Stimulated activated CD8-positive, alpha-beta memory T cell treated with anti-CD3 and anti-CD28 coated beads, Interleukin-7, amount 100 ng/mL, for 24 hours (primary cell): ENCODE measurements around the gene CCDC92.

Experiments used
- DNase-seq: peaks from one replicate; pipeline ENCODE4 v3.0.0-alpha.2; 2020; ENCODE audit warnings: low read depth

The CCDC92 gene

GRCh38 chr12:123910057-123910456 is 62.6 kb downstream of the CCDC92 start:
- DNase-seq, result no peak

GRCh38 chr12:123908884-123909725 is 63.5 kb downstream of the CCDC92 start:
- DNase-seq, result no peak

- no peak for DNase-seq
These were observed 64.7 kb downstream of the CCDC92 start for GRCh38 chr12:123907726-123908476.

- no peak for DNase-seq
These were observed 65.8 kb downstream of the CCDC92 start for GRCh38 chr12:123906711-123907420.

- peak; percentile 40 for DNase-seq
These were observed 67.2 kb downstream of the CCDC92 start for GRCh38 chr12:123905319-123905925.

GRCh38 chr12:123903301-123904065 is 69.1 kb downstream of the CCDC92 start:
- DNase-seq, result no peak

- no peak for DNase-seq
These were observed 69.8 kb downstream of the CCDC92 start for GRCh38 chr12:123902821-123903220.

- no peak for DNase-seq
These were observed 71.7 kb downstream of the CCDC92 start for GRCh38 chr12:123900871-123901376.

GRCh38 chr12:123899368-123899767 is 73.3 kb downstream of the CCDC92 start:
- DNase-seq, result no peak

- no peak for DNase-seq
These were observed 74.0 kb downstream of the CCDC92 start for GRCh38 chr12:123898673-123899072.

- no peak for DNase-seq
These were observed 75.4 kb downstream of the CCDC92 start for GRCh38 chr12:123897221-123897620.

- no peak for DNase-seq
These were observed 75.9 kb downstream of the CCDC92 start for GRCh38 chr12:123896767-123897166.

- no peak for DNase-seq
These were observed 77.2 kb downstream of the CCDC92 start for GRCh38 chr12:123895451-123895850.

- no peak for DNase-seq
These were observed 77.7 kb downstream of the CCDC92 start for GRCh38 chr12:123894823-123895345.

GRCh38 chr12:123893276-123893675 is 79.4 kb downstream of the CCDC92 start:
- DNase-seq, result no peak

GRCh38 chr12:123892853-123893252 is 79.8 kb downstream of the CCDC92 start:
- no peak for DNase-seq

GRCh38 chr12:123892180-123892559 is 80.5 kb downstream of the CCDC92 start:
- DNase-seq, result no peak

- no peak for DNase-seq
These were observed 81.0 kb downstream of the CCDC92 start for GRCh38 chr12:123891516-123892179.

GRCh38 chr12:123891011-123891410 is 81.6 kb downstream of the CCDC92 start:
- no peak for DNase-seq

- DNase-seq, result no peak
These were observed 82.1 kb downstream of the CCDC92 start for GRCh38 chr12:123890536-123890902.
